ENCODE measurements around the gene NOC4L.

GRCh38 chr12:132196038-132196872, 52.0 kb downstream of the NOC4L start:
- TF ChIP-seq CTCF (IDR thresholded peaks at IDR 0.05 in 8 of 11, conservative IDR thresholded peaks at IDR 0.05 in 3 of 11) = no peak
- TF ChIP-seq POLR2AphosphoS5 (IDR thresholded peaks at IDR 0.05) = no peak
- TF ChIP-seq POLR2A (IDR thresholded peaks at IDR 0.05) = no peak

All from spleen (tissue), 7 donors.